ENCODE data around the gene BMX. TPM values are rescaled to one million over a fixed set of nuclear protein-coding genes. Genes with fewer than 3 reads are reported as not detected.

The BMX gene
- total and polyA plus RNA-seq, 12 donors, result 0.11 to 1.8 (median 0.64) TPM; not detected in 1

- Histone ChIP-seq H3K27me3 (peaks cover 20% of the 10 kb centered on the region), H3K4me3 (no peak overlapping the region), H3K9me3 (replicated peaks in 1 of 3) (no peaks in the 10 kb centered on the region), H3K27ac (no peak overlapping the region), H3K36me3 (replicated peaks in 1 of 2) (no peaks in the 10 kb centered on the region), H3K4me1 (replicated peaks in 1 of 2) (no peaks in the 10 kb centered on the region)
- TF ChIP-seq POLR2A (IDR thresholded peaks at IDR 0.05) (no peak), CTCF (IDR thresholded peaks at IDR 0.05) (peak in 5 of 6 experiments; percentile 34 to 56 (median 47))
- intact Hi-C loops (cut with DNase I), result loop anchor here (10.0 kb wide), 3 partner anchors 73 to 93 kb away; partner anchors contain the start of gene PIR (in 1 of the 2)
- 38 to 57% (median 42%) methylated on average over 7 of the region's 7 CpGs for WGBS, 4 donors
- DNase-seq, result no peak
Measured at GRCh38 chrX:15567886-15568616, 67.4 kb downstream of the BMX start.

GRCh38 chrX:15570145-15570544, 69.5 kb downstream of the BMX start:
- no peak for DNase-seq
- no peak for TF ChIP-seq CTCF (IDR thresholded peaks at IDR 0.05)
- no peaks in the 10 kb centered on the region for H3K4me1 ChIP-seq (replicated peaks in 1 of 2)
- H3K4me3 ChIP-seq, result no peak overlapping the region
- intact Hi-C loops (cut with DNase I), result no loop called here
- peaks cover 16% of the 10 kb centered on the region for H3K27me3 ChIP-seq
- 13 to 42% (median 28%) methylated on average over 1 of the region's 1 CpG for WGBS, 4 donors
- no peaks in the 10 kb centered on the region for H3K9me3 ChIP-seq (replicated peaks in 1 of 3)
- no peak overlapping the region for H3K27ac ChIP-seq
- no peaks in the 10 kb centered on the region for H3K36me3 ChIP-seq (replicated peaks in 1 of 2)

- peaks cover 17% of the 10 kb centered on the region for H3K27me3 ChIP-seq
- H3K36me3 ChIP-seq (replicated peaks in 1 of 2), result no peaks in the 10 kb centered on the region
- no peaks in the 10 kb centered on the region for H3K9me3 ChIP-seq (replicated peaks in 1 of 3)
- 46 to 85% (median 62%) methylated on average over 2 of the region's 2 CpGs for WGBS, 4 donors
- intact Hi-C loops (cut with DNase I), result no loop called here
- no peaks in the 10 kb centered on the region for H3K4me1 ChIP-seq (replicated peaks in 1 of 2)
- H3K27ac ChIP-seq, result no peak overlapping the region
- no peak for DNase-seq
- TF ChIP-seq CTCF (IDR thresholded peaks at IDR 0.05) (no peak), POLR2A (IDR thresholded peaks at IDR 0.05) (no peak)
- no peak overlapping the region for H3K4me3 ChIP-seq
Measured at GRCh38 chrX:15574017-15574416, 73.4 kb downstream of the BMX start.

- Histone ChIP-seq H3K27ac (no peak overlapping the region), H3K27me3 (peaks cover 13% of the 10 kb centered on the region), H3K9me3 (replicated peaks in 1 of 3) (no peaks in the 10 kb centered on the region), H3K4me1 (replicated peaks in 1 of 2) (no peaks in the 10 kb centered on the region), H3K4me3 (no peak overlapping the region), H3K36me3 (replicated peaks in 1 of 2) (no peaks in the 10 kb centered on the region)
- intact Hi-C loops (cut with DNase I), result no loop called here
- DNase-seq, result no peak
- 37 to 65% (median 52%) methylated on average over 1 of the region's 1 CpG for WGBS, 4 donors
- TF ChIP-seq CTCF (IDR thresholded peaks at IDR 0.05), result no peak
- no peak for TF ChIP-seq POLR2A (IDR thresholded peaks at IDR 0.05)
Measured at GRCh38 chrX:15576019-15576418, 75.4 kb downstream of the BMX start.

Data from adrenal gland (tissue), 12 donors.